Gastroesophageal sphincter (tissue), 4 donors: ENCODE data around the gene EEF2K. TPM values are rescaled to one million over a fixed set of nuclear protein-coding genes. Genes with fewer than 3 reads are reported as not detected.
A peak's percentile ranks its signal among the peaks of the same experiment; 100 is the strongest.
"Not testable (repeated sequence)": the region's sequence is repeated elsewhere in the genome, so short reads cannot be mapped to it uniquely, and the experiment has no call there.

ENCODE experiments used
- ATAC-seq: fragments of 150-250 bp; one replicate; pipeline ENCODE4 v1.9.1; 2016; ENCODE audit warnings: mild to moderate bottlenecking, moderate library complexity
- H3K27ac ChIP-seq, 4 donors: fragments of 200-600 bp; sonication (generic) in 3 of 4; 1 replicate in 3 of 4; 2 replicates in 1 of 4; pipeline ENCODE4 v1.5.1; 2016 to 2019
- H3K27me3 ChIP-seq: fragments of 200-600 bp; sonication (generic); one replicate; pipeline ENCODE4 v1.5.1; 2019
- H3K36me3 ChIP-seq, 2 donors: fragments of 200-600 bp; sonication (generic); one replicate each; pipeline ENCODE4 v1.5.1; 2019; ENCODE audit warnings: control low read depth in 1 of 2
- H3K4me1 ChIP-seq, 3 donors: fragments of 200-600 bp; sonication (generic); 1 replicate in 2 of 3; 2 replicates in 1 of 3; pipeline ENCODE4 v1.5.1; 2016 to 2019; ENCODE audit warnings: control low read depth in 2 of 3
- H3K4me3 ChIP-seq, 2 donors: fragments of 200-600 bp; sonication (generic); one replicate each; pipeline ENCODE4 v1.5.1; 2019; ENCODE audit warnings: mild to moderate bottlenecking in 1 of 2, moderate library complexity in 1 of 2
- H3K9me3 ChIP-seq, 3 donors: fragments of 200-600 bp; sonication (generic); one replicate each; pipeline ENCODE4 v1.5.1; 2017 to 2019; ENCODE audit warnings: control low read depth in 2 of 3
- EP300 ChIP-seq: sonication (generic); formaldehyde crosslinking; IDR thresholded peaks from one replicate; pipeline ENCODE4 v1.6.1; 2017; ENCODE audit warnings: antibody characterized with exemption, mild to moderate bottlenecking
- POLR2A ChIP-seq, 2 donors: fragments of 450-650 bp; IDR thresholded peaks; one replicate each; pipeline ENCODE4 v1.6.1; 2017; ENCODE audit warnings: antibody characterized with exemption in 2 of 2, mild to moderate bottlenecking in 2 of 2, moderate library complexity in 1 of 2
- POLR2AphosphoS5 ChIP-seq: sonication (generic); formaldehyde crosslinking; IDR thresholded peaks from one replicate; pipeline ENCODE4 v1.6.1; 2017; ENCODE audit warnings: antibody characterized with exemption
- WGBS, 2 donors: methylation state at CpG; one replicate each; pipeline ENCODE4 v1.1.5; 2018; ENCODE audit warnings: low coverage in 1 of 2; 5-methylcytosine and 5-hydroxymethylcytosine counted together
- total RNA-seq, 4 donors: library from RNA; depleted of rRNA; stranded (reverse); fragments of >200 nt; gene quantifications; one replicate each; pipeline ENCODE4 v1.1.0, GENCODE V29; 2016
- TF ChIP-seq, protein P1 (sequence below), 4 experiments: fragments of 200-600 bp in 2 of 4; fragments of 450-650 bp in 2 of 4; sonication (generic) in 1 of 4; IDR thresholded peaks; one replicate each; pipeline ENCODE4 v1.5.1; 2017 to 2019; ENCODE audit warnings: antibody characterized with exemption in 4 of 4, mild to moderate bottlenecking in 2 of 4, moderate library complexity in 2 of 4

EEF2K gene
- total RNA-seq, 4 donors from 2014 or later = 31.3 to 38.9 (median 34.8) TPM

DNA sequence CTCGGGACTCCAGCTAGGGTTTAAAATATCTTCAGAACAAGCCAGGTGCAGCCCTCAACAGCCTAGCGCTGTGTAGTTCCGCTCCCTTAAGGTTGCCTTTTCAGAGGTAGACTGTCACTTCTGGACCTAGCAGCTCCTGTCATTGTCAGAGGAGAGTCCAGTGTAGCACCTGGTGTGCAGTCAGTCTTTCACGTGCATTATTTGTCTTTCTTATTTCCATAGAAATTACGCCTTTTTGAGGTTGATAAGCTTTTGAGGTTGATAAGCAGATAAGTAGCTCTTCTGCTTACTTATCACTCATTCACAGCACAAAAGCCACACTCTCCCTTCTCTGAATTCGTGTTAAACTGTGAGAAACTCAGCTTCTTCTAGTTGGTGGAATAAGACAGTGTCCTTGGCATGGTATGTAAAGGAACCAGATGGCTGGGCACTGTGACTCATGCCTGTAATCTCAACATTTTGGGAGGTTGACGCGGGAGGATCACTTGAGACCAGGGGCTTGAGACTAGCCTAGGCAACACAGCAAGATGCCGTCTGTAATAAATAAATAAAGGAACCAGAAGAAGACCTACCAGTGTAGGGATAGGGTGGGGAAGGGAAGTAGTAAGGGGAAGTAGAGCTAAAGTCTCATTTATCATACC, 10.2 kb downstream of the EEF2K start:
- Histone ChIP-seq H3K36me3 (peaks cover 0 to 48% of the 10 kb centered on the region in 2 donors), H3K27ac (no peak overlapping the region), H3K4me1 (peaks cover 0 to 65% (median 3%) of the 10 kb centered on the region in 3 donors), H3K27me3 (no peaks in the 10 kb centered on the region), H3K4me3 (no peak overlapping the region), H3K9me3 (no peaks in the 10 kb centered on the region)
- 87 to 91% methylated on average over 7 to 9 of the region's 9 CpGs for WGBS, 2 donors
- TF ChIP-seq, protein P1, sequence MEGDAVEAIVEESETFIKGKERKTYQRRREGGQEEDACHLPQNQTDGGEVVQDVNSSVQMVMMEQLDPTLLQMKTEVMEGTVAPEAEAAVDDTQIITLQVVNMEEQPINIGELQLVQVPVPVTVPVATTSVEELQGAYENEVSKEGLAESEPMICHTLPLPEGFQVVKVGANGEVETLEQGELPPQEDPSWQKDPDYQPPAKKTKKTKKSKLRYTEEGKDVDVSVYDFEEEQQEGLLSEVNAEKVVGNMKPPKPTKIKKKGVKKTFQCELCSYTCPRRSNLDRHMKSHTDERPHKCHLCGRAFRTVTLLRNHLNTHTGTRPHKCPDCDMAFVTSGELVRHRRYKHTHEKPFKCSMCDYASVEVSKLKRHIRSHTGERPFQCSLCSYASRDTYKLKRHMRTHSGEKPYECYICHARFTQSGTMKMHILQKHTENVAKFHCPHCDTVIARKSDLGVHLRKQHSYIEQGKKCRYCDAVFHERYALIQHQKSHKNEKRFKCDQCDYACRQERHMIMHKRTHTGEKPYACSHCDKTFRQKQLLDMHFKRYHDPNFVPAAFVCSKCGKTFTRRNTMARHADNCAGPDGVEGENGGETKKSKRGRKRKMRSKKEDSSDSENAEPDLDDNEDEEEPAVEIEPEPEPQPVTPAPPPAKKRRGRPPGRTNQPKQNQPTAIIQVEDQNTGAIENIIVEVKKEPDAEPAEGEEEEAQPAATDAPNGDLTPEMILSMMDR (IDR thresholded peaks at IDR 0.05) = no peak
- no peak for ATAC-seq

DNA sequence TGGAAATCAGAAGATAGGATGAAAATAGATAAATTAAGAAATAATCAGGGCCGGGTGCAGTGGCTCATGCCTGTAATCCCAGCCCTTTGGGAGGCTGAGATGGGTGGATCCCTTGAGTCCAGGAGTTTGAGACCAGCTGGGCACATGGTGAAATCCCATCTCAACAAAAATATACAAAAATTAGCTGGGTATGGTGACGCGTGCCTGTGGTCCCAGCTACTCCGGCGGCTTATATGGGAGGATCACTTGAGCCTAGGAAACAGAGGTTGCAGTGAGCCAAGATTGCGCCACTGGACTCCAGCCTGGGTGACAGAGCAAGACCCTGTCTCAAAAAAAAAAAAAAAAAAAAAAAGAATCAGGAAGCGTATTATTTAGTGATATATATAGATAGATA, 10.8 kb downstream of the EEF2K start:
- Histone ChIP-seq H3K36me3 (peaks cover 0 to 48% of the 10 kb centered on the region in 2 donors), H3K4me1 (peaks cover 0 to 65% (median 3%) of the 10 kb centered on the region in 3 donors)
- H3K27ac ChIP-seq, H3K9me3 ChIP-seq, ATAC-seq, H3K4me3 ChIP-seq, H3K27me3 ChIP-seq: not testable (repeated sequence)
- 75 to 100% methylated on average over 1 to 2 of the region's 7 CpGs for WGBS, 2 donors

DNA sequence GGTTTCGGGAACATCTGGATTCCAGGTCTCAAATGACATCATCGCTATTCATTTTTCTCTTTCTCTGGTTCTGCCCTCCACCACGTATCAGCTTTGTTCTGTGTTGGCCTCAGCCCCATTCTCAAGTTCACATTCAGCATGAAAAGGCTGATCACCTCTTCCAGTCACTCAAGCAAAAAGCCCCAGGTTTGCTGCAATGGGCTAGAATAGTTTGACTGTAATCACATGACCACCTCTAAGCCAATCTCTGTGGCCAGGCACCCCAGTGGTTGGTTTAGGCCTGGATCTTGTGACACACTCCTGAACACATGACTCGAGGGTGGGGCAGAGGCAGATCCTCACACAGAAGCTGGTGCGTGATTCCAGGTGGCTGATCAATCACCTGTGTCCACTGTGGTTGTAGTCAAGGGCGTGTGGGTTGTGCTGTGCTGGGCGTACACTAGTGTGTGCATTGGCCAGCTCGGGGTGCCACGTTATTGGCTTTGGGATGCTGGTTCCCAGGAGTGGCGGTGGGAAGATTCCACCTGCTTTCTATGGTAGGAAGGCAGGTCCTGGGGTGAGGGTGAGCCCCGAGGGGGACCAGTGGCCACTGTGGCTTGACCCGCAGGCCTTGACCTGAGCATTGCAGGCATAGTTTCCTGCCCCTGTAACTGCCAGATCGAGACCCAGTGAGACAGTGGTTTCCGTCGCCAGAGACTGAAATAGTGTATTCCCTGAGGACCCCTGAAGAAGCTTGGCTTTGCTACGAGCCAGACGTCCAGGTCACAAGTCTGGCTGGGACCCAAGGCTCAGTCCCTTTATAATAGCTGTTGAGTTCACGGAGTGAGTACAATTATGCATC, 12.0 kb downstream of the EEF2K start:
- TF ChIP-seq POLR2A (IDR thresholded peaks at IDR 0.05) = no peak
- Histone ChIP-seq H3K9me3 (no peaks in the 10 kb centered on the region), H3K4me3 (no peak overlapping the region), H3K4me1 (peaks cover 0 to 53% (median 3%) of the 10 kb centered on the region in 3 donors), H3K27ac (peak overlapping the region in 2 of 4 donors; percentile 11 to 27), H3K36me3 (peaks cover 0 to 37% of the 10 kb centered on the region in 2 donors), H3K27me3 (no peaks in the 10 kb centered on the region)
- peak; percentile 40 for ATAC-seq
- WGBS, 2 donors = 79 to 88% methylated on average over 3 to 9 of the region's 18 CpGs

DNA sequence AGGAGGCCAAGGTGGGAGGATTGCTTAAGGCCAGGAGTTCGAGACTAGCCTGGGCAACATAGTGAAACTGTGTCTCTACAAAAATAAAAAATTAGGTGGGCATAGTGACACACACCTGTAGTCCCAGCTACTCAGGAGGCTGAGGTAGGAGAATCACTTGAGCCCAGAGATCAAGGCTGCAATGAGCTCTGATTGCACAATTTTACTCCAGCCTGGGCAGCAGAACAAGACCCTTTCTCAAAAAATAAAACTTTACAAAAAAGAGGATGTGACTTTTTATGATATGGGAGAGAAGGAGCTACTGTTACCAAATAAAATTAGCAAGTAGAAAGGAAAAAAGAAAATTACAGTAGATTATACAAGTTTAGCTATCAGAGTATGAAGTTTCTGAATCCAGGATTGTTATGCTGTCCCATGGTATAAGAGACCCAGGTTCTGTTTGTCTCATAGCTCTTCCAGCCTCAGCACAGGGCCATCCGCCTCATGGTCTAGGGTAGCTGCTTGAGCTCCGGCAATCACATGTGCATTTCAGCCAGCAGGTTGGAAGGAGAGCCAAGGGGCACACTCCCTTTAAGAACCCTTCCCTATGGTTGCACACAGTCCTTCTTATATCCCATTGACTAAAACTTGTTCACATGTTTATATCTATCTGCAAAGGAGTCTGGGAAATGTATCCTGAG, 13.5 kb downstream of the EEF2K start:
- peaks cover 0 to 42% (median 0%) of the 10 kb centered on the region in 3 donors for H3K4me1 ChIP-seq
- H3K36me3 ChIP-seq = peaks cover 0 to 26% of the 10 kb centered on the region in 2 donors
- ATAC-seq = no peak
- no peaks in the 10 kb centered on the region for H3K9me3 ChIP-seq
- H3K27me3 ChIP-seq = no peaks in the 10 kb centered on the region
- no peak overlapping the region for H3K4me3 ChIP-seq
- H3K27ac ChIP-seq = peak overlapping the region in 2 of 4 donors; percentile 12 to 44
- TF ChIP-seq, protein P1 (IDR thresholded peaks at IDR 0.05) = no peak
- TF ChIP-seq EP300 = no peak
- TF ChIP-seq POLR2AphosphoS5 = no peak
- TF ChIP-seq POLR2A (IDR thresholded peaks at IDR 0.05) = no peak
- WGBS, 2 donors = 86 to 100% methylated on average over 3 of the region's 3 CpGs

DNA sequence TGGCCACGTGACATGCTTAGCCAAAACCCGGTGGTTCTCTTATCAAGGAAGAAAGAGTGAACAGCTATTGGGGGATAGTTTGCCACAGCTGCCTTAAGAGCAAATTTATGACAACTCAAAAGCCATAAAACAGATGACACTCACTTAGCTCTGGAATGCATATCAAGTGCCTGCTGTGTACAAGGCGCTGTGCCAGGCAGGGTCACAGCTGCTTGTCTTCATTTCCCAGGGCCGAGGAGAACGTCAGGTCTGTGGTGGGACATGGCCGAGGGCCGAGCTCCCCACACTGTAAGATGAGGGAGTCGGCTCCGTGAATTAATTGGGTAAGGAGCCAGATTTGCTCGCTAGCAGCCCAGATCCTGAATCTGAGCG, 14.0 kb downstream of the EEF2K start:
- no peaks in the 10 kb centered on the region for H3K27me3 ChIP-seq
- H3K9me3 ChIP-seq = no peaks in the 10 kb centered on the region
- TF ChIP-seq, protein P1 (IDR thresholded peaks at IDR 0.05) = no peak
- TF ChIP-seq EP300 (no peak), POLR2A (IDR thresholded peaks at IDR 0.05) (no peak), POLR2AphosphoS5 (no peak)
- peak overlapping the region in 3 of 4 donors; percentile 12 to 44 (median 39) for H3K27ac ChIP-seq
- 72 to 83% methylated on average over 1 to 9 of the region's 11 CpGs for WGBS, 2 donors
- peaks cover 0 to 47% (median 0%) of the 10 kb centered on the region in 3 donors for H3K4me1 ChIP-seq
- ATAC-seq = no peak
- peaks cover 0 to 22% of the 10 kb centered on the region in 2 donors for H3K36me3 ChIP-seq
- H3K4me3 ChIP-seq = no peak overlapping the region
